DOHH2 (cell line): ENCODE results near the gene SMIM33.
"Not testable (repeated sequence)": the region's sequence is repeated elsewhere in the genome, so short reads cannot be mapped to it uniquely, and the experiment has no call there.

Source experiments
- H3F3A ChIP-seq: fragments of 200-600 bp; sonication (generic), shearing (Covaris generic); 2 replicates; pipeline ENCODE4 v1.6.0; 2016; ENCODE audit warnings: antibody characterized with exemption, mild to moderate bottlenecking; ENCODE audit not compliant: control insufficient read depth, insufficient read depth
- H3K27ac ChIP-seq: fragments of 200-600 bp; sonication (generic); 2 replicates; pipeline ENCODE4 v1.5.1; 2014; ENCODE audit warnings: low read depth, mild to moderate bottlenecking, low read length, moderate library complexity
- H3K27me3 ChIP-seq: fragments of 200-600 bp; sonication (generic); 2 replicates; pipeline ENCODE4 v1.6.1; 2014; ENCODE audit warnings: mild to moderate bottlenecking, low read length, mixed read lengths; ENCODE audit not compliant: control insufficient read depth
- H3K36me3 ChIP-seq: fragments of 200-600 bp; sonication (generic); 2 replicates; pipeline ENCODE4 v1.6.1; 2014; ENCODE audit warnings: mild to moderate bottlenecking, low read length, moderate library complexity, mixed read lengths; ENCODE audit not compliant: control insufficient read depth
- H3K4me1 ChIP-seq: fragments of 200-600 bp; sonication (generic); 2 replicates; pipeline ENCODE4 v1.6.1; 2014; ENCODE audit warnings: mild to moderate bottlenecking, low read length, mixed read lengths; ENCODE audit not compliant: control insufficient read depth
- H3K4me2 ChIP-seq: fragments of 200-600 bp; sonication (generic); 2 replicates; pipeline ENCODE4 v1.6.0; 2014; ENCODE audit warnings: mild to moderate bottlenecking, low read length, moderate library complexity
- H3K4me3 ChIP-seq: fragments of 200-600 bp; sonication (generic); 2 replicates; pipeline ENCODE4 v1.5.1; 2014; ENCODE audit warnings: mild to moderate bottlenecking, low read length, mixed read lengths
- H3K79me2 ChIP-seq: fragments of 200-600 bp; sonication (generic); 2 replicates; pipeline ENCODE4 v1.6.1; 2014; ENCODE audit warnings: mild to moderate bottlenecking, low read length, mixed read lengths; ENCODE audit not compliant: control insufficient read depth
- H3K9me2 ChIP-seq: fragments of 200-600 bp; sonication (generic); replicated peaks from 2 replicates; pipeline ENCODE4 v1.6.1; 2014; ENCODE audit warnings: mild to moderate bottlenecking, low read length, mixed read lengths; ENCODE audit not compliant: control insufficient read depth
- H3K9me3 ChIP-seq: fragments of 200-600 bp; sonication (generic); 2 replicates; pipeline ENCODE4 v1.6.1; 2014; ENCODE audit warnings: antibody characterized with exemption, low read length, mixed read lengths; ENCODE audit not compliant: control insufficient read depth, insufficient read depth
- H4K20me1 ChIP-seq: fragments of 200-600 bp; sonication (generic); 2 replicates; pipeline ENCODE4 v1.6.0; 2014; ENCODE audit warnings: low read depth, mild to moderate bottlenecking, antibody characterized with exemption, low read length, moderate library complexity; ENCODE audit not compliant: control insufficient read depth, insufficient read depth
- CTCF ChIP-seq: fragments of 200-600 bp; sonication (generic); IDR thresholded peaks from one replicate; pipeline ENCODE4 v1.5.1; 2014; ENCODE audit warnings: antibody characterized with exemption, mild to moderate bottlenecking, low read depth, low read length; ENCODE audit not compliant: poor library complexity, severe bottlenecking
- EZH2phosphoT487 ChIP-seq: fragments of 200-600 bp; sonication (generic); IDR thresholded peaks from 2 replicates; pipeline ENCODE4 v1.6.1; 2017; ENCODE audit warnings: borderline replicate concordance, mild to moderate bottlenecking, antibody characterized with exemption, low read length, moderate library complexity, mixed read lengths

The SMIM33 gene

DNA sequence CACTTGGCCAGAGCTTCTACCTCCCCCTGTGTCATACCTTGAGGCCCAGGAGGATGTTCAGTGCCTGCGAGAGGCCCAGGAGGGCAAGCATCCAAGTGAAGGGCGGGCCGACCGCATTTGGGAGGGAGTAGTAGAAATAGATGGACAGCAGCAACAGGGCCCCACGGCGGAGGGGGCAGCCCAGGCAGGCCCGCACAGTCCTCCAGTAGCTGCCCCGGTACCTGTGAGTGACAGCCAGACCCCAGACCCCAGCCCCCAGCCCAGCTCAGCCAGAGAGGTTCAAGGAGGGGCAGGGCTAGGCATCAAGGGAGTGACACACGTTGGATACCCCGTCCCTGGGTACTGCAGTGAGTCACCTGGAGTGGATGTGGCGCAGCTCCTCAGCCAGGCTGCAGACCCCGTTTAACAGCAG, 10.3 kb downstream of the SMIM33 start:
- no peaks in the 10 kb centered on the region for H4K20me1 ChIP-seq
- no peaks in the 10 kb centered on the region; the same call in 1 of the 2 replicates for H3K27me3 ChIP-seq
- no peak for TF ChIP-seq EZH2phosphoT487
- no peak for TF ChIP-seq CTCF
- H3K36me3 ChIP-seq = no peaks in the 10 kb centered on the region
- H3K4me3 ChIP-seq = no peak overlapping the region
- peaks cover 11% of the 10 kb centered on the region for H3K4me1 ChIP-seq
- no peaks in the 10 kb centered on the region for H3K79me2 ChIP-seq
- no peaks in the 10 kb centered on the region for H3K9me3 ChIP-seq
- no peaks in the 10 kb centered on the region for H3K9me2 ChIP-seq
- no peak overlapping the region for H3K27ac ChIP-seq
- H3K4me2 ChIP-seq = no peak overlapping the region
- no peaks in the 10 kb centered on the region for H3F3A ChIP-seq

GRCh38 chr5:139481580-139482049, 10.8 kb downstream of the SMIM33 start:
- Histone ChIP-seq H3F3A (no peaks in the 10 kb centered on the region), H3K79me2 (no peaks in the 10 kb centered on the region), H3K9me3 (no peaks in the 10 kb centered on the region), H3K4me2 (no peak overlapping the region), H3K4me1 (peaks cover 11% of the 10 kb centered on the region), H3K36me3 (no peaks in the 10 kb centered on the region), H3K9me2 (no peaks in the 10 kb centered on the region), H3K27ac (no peak overlapping the region), H3K4me3 (no peak overlapping the region), H3K27me3 (no peaks in the 10 kb centered on the region), H4K20me1 (no peaks in the 10 kb centered on the region)
- TF ChIP-seq CTCF = no peak
- no peak for TF ChIP-seq EZH2phosphoT487

- Histone ChIP-seq H3K27me3 (no peaks in the 10 kb centered on the region), H4K20me1 (no peaks in the 10 kb centered on the region), H3K36me3 (no peaks in the 10 kb centered on the region), H3K79me2 (no peaks in the 10 kb centered on the region), H3K4me1 (peaks cover 11% of the 10 kb centered on the region), H3K4me3 (no peak within 1 kb of the TSS), H3K27ac (no peak within 1 kb of the TSS), H3K9me2 (no peaks in the 10 kb centered on the region), H3K9me3 (no peaks in the 10 kb centered on the region), H3K4me2 (0 out of 2 replicates have a peak within 1 kb of the TSS, but pooled peaks have one; percentile 16), H3F3A (no peaks in the 10 kb centered on the region)
- no peak for TF ChIP-seq EZH2phosphoT487
- no peak for TF ChIP-seq CTCF
Measured at GRCh38 chr5:139482050-139482889, 11.5 kb downstream of the SMIM33 start, which contains the start of gene STING1. STING1 (minus strand) TSS chr5:139482758; CDS start chr5:139481704, 1,054 bp downstream.

- H3K27ac ChIP-seq, H3K4me2 ChIP-seq, H3K9me3 ChIP-seq, H3K9me2 ChIP-seq, H3K79me2 ChIP-seq, H3K27me3 ChIP-seq, H3K36me3 ChIP-seq, H4K20me1 ChIP-seq, H3K4me3 ChIP-seq, H3F3A ChIP-seq: not testable (repeated sequence)
- H3K4me1 ChIP-seq = peaks cover 11% of the 10 kb centered on the region
Measured at GRCh38 chr5:139482890-139483208, 12.0 kb downstream of the SMIM33 start.
